HG03103 (cell line): ENCODE data around the gene ELOVL7.
"Not testable (repeated sequence)": the region's sequence is repeated elsewhere in the genome, so short reads cannot be mapped to it uniquely, and the experiment has no call there.

Experiments
- ATAC-seq: cut with Tn5 transposase; IDR thresholded peaks from one replicate; pipeline ENCODE4 v1.9.1; 2021; ENCODE audit warnings: low read depth; ENCODE audit not compliant: unreplicated experiment

The ELOVL7 gene

DNA sequence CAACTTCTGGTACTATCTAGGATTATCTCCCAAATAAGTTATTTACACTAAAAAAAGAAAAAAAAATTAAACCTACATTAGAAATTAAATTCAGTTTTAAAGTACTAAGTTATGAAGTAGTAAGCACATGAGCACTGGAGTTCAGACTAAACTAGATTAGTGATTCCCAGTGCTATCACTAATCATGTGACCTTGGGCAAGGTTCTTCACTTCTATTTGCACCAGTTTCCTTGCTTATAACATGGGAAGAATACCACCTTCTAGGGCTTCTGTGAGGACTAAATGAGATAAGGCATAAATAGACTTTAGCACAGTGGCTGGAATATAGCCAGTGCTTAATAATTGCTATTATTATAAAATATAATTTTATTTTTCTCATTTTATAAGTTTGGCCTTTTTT, 10.5 kb downstream of the ELOVL7 start:
- ATAC-seq: no peak

DNA sequence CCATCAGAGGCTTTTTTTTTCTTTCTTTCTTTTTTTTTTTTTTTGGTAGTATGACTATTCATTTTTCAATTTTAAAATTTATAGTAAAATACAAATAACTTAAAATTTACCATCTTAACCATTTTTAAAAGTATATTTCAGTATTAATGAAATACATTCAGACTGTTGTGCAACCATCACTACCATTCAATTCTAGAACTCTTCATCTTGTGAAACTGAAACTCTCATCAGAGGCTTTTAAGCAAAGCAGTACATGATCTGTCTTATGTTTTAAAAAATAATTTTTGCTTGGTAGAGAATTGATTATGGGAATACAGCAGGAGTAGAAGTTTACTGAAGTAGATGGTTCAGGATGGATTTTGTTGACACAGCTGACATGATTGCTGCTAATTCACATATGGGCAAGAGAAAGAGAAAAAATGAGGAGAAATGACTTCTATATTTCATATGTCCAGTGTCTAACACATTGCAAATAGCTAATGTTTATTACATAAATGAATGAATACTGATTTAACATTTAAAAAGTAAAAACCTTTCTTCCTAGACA, 13.4 kb downstream of the ELOVL7 start:
- peak; percentile 49 for ATAC-seq

DNA sequence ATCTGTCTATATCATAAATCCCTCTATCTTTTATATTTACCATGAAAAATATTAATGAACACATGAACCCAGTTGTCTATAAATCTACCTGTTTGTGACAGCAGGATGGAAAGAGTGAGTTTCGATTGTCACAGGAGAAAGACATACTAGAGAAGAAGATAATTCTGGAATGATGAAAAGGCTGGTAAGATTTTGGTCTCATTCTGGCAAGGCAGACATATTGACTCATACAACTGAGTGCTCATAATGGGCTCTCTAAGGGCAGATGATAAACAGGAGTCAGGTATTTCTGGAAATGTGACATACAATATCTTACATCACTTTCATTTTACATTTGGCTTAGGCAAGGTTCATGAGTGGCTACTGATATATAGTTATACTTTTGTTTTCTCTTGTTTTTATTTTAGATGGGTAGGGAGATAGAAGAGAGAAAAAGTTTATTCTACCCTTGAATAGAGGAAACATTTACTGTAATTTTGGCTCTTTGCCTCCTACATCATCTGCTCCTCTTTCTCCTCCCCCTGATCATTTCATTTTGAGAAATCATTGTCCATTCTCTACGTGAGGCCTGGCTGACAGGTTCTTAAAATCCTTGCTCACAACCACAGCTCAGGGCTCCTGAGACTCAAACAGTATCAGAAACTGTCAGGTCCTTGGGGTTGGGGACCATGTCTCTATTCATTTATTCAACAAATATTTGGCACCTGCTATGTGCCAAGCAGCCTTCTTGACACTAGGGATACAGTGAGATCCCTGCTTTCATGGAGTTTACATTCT, 14.4 kb downstream of the ELOVL7 start:
- ATAC-seq: no peak

DNA sequence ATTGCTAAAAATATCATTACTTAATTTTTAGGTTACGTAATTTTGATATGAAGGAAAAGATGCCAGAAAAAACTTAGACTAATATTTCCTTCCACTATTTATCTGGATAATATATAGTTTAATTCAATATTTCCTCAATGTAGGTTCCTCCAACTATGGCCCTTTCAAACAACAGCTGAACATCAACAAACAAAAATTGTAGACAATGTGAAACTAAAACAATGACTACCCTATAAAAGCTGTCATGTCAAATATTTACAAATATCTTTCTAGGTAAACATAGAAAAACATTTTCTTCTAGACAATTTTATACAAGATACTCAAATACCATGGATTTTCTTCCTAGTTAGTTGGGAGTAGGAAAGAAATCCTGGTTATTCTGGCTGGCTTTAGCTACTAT, 16.9 kb downstream of the ELOVL7 start:
- no peak for ATAC-seq

DNA sequence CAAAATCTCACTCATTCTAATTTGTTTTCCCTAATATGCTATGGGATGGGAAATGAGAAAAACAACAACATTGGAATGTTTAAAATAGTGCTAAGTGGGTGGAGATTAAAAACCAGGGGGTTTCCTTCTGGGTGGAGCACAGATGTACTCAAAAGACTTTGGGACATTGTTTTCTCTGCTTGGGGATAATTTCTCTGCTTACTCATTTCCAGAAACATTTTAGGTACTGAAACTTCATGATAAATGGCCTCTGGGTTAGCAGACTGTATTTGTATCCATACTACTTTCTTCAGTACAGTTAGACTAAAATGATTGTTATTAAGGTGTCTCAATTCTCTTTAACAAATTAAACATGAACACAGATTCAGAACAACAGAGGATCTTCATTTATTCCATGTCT, 17.4 kb downstream of the ELOVL7 start:
- peak; percentile 75 for ATAC-seq

DNA sequence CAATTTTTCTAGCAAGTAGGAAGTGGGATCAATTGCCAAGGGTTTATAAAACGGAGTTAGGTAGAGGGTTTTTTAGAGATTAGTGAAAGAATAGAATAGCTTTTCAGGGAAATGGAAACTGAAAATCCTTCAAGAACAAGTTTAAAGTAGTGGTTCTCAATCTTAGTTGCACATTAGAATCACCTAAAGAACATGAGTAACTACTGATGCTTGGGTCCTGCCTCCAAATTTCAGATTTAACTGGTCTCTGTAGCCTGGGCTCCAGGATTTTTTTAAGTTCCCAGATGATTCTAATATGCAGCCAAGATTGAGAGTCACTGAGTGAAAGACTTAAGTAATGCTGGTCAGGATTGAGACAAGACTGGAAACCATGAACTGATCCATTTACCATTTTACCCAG, 20.5 kb downstream of the ELOVL7 start:
- no peak for ATAC-seq

DNA sequence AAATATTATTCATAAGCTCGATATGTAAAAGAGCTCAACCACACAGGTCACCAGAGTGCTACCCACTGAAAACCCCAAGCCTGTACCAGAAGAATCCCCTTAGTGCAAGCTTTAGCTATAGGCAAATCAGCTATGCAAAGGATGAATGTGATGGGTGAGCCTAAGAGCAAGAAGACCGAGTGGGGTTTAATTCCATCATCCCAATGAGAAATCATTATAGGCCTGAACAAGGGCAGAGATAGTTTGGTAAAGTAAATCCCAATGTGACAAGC, 21.8 kb downstream of the ELOVL7 start:
- no peak for ATAC-seq

DNA sequence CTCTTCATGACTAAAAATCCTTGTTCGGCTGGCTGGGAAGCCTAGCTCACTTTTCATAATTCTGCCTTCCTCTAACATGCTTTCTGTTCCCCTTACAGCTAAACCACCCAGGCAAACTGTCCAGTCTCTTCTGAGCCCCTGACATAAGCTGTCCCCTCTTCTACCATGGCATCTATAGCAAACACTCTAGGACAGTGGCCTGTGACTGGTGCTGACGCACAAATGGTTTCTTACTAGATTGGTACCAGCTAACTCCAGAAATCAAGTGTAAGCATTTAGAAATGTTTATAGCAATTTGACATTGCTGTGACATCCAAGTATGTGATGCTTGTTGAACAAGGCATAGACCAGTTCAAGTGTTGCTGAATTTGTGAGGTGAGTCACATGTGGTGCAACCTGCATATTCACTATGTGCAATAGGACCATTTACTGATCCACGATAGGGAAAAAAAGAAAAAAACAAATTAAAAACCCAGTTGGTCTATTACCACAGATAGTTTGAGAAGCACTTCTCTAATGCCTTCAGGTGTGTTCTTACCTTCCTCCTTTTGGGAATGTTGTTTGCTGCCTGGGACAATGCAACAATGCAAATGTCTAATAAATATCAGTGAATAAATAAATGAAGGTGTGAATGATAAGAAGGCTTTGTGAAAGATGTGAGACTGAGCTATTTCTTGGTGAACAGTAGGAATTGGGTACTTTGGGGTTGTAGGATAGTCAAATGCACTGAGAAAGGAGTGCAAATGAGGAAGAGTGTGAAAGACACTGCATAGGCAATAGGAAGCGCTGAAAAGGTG, 22.4 kb downstream of the ELOVL7 start:
- no peak for ATAC-seq

DNA sequence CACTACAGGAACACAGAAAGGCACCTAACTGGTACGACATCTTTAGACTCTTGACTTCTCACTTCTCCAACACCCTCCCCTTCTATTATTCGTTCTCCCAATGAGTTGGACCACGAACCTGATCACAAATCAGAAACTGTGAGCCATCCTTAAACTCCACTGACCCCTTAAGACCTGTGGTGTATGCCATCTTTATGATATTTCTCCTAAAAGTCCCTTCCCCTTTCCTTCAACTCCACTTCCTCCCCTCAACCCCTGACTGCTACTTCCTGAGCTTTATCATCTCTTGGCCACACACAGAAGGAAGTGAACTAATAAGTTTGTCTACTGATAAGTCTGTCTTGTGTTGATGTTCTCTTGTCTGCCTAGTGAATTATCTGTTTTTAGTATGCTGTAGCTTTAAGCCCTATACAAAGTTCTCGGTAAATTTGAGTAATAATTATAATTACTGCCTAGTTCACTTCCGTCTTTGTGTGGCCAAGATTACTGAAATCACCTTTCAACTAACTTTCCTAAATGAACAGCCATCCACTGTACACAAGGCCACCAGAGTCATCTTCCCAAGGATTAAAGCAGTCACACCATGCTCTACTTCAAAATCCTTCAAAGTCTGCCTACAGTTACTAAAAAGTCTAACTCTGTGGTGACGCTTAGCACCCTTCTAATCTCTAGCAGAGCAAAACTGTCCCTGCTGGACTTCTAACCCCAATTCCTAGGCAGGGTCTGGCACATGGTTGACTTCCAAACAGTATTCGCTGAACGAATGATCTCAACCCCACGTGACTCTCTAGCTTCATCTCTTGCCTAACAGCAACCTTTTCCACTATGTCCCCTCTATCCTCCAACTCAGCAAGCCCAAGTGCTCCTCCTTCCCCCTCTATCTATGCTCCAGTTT, 23.2 kb downstream of the ELOVL7 start:
- ATAC-seq: no peak

DNA sequence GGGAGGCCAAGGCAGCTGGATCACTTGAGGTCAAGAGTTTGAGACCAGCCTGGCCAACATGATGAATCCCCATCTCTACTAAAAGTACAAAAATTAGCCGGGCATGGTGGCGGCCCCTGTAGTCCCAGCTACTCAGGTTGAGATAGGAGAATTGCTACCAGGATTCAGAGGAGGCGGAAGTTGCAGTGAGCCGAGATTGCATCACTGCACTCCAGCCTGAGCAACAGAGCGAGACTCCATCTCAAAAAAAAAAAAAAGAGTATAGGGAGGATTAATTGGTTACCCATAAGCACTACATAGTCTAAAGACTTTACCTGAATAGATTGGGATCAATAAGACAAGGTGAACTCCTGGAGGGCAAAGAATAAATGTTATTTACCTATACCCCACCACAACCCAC, 27.9 kb downstream of the ELOVL7 start:
- not testable (repeated sequence) for ATAC-seq

DNA sequence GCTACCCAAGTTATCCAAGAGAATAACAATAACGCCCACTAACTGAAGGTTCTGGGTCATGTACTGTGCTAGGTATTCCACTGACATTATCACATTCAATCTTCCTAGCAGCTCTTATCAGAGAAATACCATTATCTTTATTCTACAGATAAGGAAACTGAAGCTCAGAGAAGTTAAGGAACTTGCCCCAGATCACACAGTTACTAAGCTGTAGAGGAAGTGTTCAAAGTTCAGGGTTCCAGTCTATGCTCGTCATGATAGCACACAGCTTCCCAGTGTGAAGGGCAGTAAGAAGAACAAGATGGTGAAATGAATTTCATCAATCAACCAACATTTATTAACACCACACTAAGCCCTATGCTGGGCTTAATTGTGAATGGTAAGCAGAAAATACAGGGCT, 29.6 kb downstream of the ELOVL7 start:
- no peak for ATAC-seq

DNA sequence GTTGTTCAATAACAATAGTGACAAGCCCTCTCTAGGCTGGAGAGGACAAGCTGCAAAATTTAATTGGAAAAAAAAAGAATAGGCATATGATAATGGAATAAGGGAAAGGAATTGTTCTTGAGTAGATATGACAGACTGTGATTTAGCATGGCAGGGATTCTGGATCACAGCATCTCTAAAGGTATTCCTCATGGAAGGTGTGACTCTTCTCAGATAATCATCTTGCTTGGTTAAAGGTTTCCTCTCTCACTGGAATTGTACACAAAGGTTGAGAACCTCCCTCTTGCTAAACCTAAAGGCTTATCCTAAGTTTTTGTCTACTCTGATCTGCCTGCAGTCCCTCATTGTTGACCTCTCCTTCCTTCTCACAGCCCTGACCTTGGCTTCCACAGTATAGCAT, 31.6 kb downstream of the ELOVL7 start:
- no peak for ATAC-seq

DNA sequence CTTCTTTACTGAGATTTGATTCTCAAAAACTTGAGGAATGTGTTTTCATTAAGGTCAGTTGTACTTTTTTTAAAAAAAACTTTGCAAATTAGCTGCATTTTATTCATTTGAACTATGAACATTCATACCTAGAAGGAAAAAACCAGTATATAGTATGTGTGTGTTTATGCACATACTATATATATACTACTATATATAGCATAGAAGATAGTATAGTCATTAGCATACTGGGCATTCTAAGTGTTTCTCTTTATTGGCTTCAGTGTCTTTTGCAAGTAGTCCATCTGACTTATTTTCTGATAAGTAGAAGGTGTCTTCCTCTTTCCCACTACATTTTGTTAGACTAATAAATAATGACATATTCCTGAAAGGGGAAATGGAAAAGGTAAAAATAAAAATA, 33.0 kb downstream of the ELOVL7 start:
- no peak for ATAC-seq

DNA sequence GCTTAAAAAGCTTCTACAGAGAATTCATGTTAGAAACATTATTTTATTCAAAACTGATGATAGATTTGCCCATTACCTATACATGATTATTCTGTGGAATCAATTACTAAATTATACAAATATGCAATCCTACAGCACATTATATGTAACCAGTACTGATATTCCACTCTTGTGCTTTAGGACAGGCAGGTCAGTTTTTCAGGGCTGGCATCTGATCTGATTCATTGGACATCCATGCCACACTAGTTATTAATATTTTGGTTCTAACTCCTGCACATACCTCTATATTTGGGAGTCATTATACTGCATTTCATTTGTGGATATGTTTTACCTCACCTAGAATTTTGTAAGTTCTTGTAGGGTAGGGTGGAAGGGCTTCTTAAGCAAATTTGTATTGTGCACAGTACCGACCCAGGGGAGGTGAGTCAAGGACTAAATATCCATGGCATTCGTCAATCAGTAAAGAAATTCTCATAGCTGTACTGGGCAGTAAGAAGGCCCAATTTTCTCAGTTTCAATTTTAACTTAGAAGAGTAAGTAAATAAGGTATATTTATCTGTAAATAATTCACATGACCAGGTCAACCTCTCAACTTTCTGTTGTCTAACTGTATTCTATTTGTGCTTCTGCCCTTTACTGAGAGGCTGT, 33.5 kb downstream of the ELOVL7 start:
- ATAC-seq: no peak

DNA sequence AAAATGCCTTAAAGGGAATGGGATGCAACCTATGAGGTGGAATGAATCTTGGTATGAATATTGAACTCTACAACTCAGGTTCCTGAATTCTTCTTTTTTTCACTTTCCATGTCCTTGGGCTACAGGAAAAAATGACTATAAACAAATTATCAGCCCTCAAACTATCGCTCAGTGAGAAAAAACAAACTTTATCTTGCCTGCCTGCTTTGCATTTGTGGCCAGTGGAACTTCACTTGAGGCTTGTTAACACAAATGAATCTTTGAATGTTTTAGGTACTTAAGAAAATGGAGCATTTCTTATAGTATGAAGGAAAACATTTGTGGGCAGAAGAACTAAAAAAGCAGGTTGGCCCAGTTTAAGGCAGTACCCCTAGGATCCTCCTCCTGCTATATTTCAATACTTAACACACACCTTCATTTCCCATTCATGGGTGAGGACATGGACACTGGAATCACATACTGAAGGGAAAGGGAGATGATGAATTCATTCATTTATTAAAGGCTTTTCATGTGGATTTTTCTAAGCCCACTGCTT, 34.1 kb downstream of the ELOVL7 start:
- no peak for ATAC-seq

DNA sequence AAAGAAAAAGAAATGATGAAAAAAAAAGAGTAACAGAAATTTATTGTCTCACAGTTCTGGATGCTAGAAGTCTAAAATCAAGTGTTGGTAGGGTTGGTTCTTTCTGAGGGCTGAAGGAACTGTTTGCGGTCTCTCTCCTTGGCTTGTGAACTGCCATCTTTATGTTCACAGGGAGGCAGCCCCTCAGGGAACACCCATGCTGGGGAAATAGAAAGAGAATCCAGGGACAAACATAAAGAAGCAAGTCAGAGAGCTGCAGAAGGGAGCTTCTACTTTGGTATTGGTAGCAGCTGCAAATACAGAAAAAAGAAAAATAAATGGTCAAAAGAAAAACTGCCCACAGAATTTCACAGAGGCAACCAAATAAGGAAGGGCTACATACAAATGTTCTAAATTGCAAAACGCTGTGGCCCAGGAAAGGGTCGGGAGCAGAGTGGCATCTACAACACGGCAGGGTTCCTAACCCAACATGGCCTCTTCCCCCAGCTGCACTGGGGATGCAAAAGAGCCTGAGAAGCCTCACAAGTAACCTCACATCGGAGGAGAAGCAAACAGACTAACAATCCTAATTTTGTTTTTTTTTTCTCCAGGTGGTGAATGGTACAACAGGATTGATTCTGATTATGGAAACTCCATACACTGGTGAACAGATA, 37.4 kb downstream of the ELOVL7 start:
- ATAC-seq: no peak

DNA sequence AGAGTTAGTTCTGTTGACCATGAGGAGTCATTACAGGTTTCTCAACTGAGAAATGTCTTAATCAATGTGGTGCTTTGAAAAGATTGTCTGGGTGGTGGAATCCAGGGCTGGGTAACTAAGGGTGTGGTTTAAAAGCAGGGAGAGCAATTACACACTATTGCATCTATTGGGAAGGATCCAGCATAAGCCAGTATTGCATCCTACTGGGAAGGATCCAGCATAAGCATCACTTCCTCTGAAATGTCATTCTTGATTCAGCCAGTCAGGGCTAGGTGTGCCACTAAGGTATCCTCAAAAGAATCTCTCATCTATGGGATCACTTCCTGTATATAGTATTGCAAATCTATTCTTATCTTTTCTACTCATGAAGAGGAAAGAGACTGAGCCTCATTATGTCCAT, 38.6 kb downstream of the ELOVL7 start:
- ATAC-seq: no peak

DNA sequence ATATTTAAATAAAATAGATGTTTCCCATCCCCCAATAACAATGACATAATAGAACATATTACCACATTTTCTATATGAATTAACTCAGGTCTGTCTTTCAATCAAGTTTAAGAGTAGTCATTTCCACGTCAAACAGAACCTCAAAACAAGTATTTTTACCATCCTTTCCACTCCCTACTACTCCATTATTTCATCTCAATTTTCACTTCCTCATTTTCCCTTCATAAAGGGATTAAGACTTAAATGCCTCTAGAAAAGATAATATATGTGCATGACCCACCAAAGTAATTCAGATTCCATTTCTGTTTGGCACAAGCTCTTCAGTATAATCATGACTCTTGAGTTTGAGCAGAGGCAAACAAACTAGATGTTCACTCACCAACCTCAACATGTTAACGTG, 40.4 kb downstream of the ELOVL7 start:
- no peak for ATAC-seq

DNA sequence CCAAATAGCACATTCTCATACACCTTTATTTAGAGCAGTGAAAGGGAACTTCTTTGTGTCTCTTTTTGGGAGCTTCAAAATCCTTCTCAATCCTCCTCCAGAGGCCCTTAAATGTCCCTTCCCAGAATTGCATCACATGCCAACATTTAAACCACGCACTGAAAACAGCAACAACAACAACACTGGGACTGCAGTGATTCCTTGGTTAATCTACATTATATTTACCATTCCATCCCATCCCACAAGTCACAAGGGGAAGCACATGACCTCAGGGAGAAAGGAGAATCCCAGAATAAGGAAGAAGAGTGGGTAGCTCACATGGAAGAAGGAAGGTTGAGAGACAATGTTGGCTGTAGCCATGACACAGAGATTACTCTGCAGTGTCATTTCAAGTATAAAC, 41.1 kb downstream of the ELOVL7 start:
- no peak for ATAC-seq

DNA sequence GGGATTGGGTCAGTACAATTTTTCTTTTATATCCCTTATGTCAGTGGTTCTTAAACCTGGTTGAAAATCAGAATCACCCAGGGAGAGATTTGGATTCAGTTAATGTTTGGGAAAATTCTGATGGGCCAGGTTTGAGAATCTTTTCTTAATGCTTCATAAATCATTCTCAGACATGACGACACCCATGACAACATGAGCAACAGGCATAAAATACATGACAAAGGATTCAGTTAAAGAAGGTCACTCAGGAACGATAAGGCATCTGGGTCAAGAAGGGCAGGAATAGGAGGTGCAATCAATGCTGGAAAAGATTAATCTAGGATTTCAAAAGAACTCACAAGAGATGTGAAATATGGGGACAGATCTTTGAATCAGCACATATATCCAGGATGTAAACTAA, 41.8 kb downstream of the ELOVL7 start:
- ATAC-seq: no peak
